AG09319 (cell line): ENCODE results near the gene E2F6.
"Not testable (repeated sequence)": the region's sequence is repeated elsewhere in the genome, so short reads cannot be mapped to it uniquely, and the experiment has no call there.

Experiments used
- DNase-seq: peaks from one replicate; pipeline ENCODE4 v3.0.0-alpha.2; 2010; ENCODE audit warnings: low read depth; ENCODE audit errors: extremely low read depth
- TF ChIP-seq, protein P1 (sequence below): IDR thresholded peaks from 2 replicates; pipeline ENCODE4 v1.5.1; 2011; ENCODE audit warnings: low read depth, mild to moderate bottlenecking, inconsistent platforms, low read length, moderate library complexity

The E2F6 gene

DNA sequence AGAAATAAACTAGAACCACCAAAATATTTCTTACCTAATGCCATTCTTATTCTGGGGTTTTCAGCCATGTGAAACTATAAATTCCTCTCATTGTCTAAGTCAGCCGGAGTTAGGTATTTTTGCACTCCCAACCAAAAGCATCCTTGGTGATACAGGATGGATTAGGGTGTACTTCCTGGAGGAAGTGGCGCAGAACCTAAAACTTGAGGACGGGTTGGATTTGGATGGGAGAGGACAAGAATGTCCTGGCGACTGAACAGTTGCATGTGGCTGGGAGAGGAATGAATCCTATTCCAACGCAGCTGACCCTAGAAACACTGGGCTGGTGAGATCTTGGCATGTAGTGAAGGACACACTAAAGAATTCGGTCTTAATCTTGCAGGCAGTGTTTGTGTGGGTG, 58.5 kb downstream of the E2F6 start:
- DNase-seq: no peak
- TF ChIP-seq, protein P1, sequence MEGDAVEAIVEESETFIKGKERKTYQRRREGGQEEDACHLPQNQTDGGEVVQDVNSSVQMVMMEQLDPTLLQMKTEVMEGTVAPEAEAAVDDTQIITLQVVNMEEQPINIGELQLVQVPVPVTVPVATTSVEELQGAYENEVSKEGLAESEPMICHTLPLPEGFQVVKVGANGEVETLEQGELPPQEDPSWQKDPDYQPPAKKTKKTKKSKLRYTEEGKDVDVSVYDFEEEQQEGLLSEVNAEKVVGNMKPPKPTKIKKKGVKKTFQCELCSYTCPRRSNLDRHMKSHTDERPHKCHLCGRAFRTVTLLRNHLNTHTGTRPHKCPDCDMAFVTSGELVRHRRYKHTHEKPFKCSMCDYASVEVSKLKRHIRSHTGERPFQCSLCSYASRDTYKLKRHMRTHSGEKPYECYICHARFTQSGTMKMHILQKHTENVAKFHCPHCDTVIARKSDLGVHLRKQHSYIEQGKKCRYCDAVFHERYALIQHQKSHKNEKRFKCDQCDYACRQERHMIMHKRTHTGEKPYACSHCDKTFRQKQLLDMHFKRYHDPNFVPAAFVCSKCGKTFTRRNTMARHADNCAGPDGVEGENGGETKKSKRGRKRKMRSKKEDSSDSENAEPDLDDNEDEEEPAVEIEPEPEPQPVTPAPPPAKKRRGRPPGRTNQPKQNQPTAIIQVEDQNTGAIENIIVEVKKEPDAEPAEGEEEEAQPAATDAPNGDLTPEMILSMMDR: no peak

DNA sequence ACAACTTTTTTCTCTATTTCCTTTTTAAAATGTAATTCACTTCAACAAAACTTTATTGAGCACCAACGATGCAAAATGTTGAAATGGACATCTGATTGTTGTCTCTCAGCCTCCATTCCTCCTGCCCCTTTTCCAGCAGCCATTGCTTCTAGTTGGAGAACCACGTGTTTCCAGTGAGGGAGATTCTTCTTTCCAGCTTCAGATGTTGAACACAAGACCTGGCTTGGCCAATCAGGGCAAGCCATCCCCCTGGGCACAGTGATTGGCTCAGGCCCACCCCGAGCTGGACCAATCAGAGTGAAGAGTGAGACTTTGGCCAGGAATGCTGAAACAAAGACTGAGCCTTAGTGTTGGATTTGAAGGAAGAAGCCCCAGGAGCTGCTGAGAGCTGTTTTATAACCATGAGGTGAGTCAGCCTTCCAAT, 59.0 kb downstream of the E2F6 start:
- TF ChIP-seq, protein P1: no peak
- DNase-seq: peak; percentile 44

DNA sequence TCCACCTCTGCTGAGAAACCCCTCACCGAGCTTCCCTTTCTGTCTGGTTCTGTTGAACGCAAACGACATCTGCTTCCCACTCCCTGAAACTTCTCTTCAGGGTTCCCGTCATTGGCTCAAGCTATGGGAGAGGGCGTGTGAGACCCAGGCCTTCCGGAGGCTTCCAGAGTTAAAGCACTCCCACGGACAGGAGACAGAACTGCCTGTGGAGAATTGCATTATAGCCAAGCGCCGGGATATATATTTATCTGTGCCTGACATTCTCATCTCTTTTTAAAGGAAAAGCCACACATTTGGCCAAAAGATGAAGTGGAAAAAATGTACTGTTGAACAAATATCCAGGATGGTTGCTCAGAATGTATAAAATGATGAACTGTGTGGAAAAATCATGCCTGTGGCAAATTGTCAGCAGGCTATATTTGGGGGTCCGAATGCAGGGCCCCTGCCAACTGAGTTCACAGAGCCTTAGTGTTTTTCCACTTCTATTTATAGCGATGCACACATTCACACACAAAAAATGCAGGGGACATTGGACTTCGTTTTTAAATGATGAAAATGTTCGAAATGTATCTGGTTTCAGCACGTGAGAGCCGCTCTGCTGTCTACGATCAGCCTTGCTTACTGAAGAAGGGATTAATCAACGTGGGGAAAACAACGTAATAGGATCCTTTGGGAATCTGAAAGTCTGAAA, 59.5 kb downstream of the E2F6 start:
- peak; percentile 64 for DNase-seq
- TF ChIP-seq, protein P1: no peak

DNA sequence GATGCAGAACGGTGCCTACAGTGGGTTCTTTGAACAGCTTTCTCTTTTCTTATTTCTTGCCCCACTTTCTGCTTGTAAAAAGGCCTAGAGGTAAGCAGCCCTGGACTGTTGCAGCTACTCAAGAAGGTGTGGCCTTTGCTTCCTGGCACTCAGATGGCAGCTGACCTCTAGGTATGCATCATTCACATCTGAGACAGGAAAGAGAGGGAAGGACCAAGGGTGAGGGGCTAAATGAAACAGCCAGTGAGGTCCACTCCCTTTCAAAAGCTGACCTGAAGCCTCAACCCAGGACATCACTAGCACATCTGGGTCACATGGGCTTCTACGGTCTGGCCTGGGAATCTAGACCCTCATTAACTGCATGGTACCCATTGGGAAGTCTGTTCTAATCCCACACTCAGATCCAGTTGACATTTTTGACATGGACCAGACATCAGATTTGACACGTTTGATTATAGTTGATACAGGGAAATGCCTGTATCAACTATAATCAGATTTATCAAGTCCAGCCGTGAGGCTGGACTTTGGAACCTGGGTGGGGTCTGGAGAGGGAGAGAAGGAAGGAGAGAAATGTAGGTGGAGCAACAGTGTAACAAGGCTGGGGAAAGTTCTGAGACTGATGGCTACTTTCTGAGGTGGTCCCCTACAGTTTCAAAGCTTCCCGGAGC, 60.2 kb downstream of the E2F6 start:
- TF ChIP-seq, protein P1: no peak
- DNase-seq: no peak

DNA sequence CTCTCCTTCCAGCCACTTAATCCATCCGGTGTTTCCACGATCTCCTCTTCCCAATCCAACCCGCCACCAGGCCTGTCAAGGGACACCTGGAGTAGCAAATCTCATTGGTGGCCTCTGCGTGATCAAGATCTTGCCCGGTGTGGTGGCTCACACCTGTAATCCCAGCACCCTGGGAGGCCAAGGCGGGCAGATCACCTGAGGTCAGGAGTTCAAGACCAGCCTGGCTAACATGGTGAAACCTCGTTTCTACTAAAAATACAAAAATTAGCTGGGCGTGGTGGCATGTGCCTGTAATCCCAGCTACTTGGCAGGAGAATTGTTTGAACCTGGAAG, 60.9 kb downstream of the E2F6 start:
- DNase-seq: not testable (repeated sequence)

DNA sequence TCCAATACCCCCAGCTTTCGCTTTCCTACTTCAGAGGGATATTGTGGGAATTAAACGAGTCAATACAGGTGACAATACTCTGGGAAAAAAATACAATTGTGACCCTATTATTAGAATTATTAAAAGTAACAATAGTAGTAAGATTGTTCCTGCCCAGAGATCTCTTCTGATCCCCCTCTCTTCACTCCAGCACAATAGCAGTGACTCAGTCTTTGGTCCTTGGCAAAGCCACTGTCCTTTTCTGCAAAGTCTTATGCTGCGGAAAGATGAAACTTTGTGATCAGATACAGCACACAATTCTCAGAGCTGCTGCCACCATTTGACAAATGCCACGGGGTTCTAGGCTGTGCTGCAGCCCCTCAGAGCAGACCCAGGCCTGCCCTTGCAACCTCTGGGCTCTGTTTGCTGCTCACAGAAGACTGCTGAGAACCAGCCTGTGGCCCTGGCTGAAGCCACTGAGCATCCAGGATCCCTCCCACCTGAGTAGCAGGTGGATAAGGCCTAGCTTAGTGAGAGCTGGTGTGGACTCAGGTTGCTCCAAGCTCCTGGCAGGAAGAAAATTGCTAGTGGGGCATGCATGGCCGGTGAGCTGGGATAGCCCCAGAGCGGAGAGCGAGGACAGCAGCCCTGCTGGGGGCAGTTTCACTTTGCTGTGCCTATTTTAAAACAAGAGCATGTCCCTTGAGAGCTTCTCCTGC, 61.4 kb downstream of the E2F6 start:
- TF ChIP-seq, protein P1: no peak
- no peak for DNase-seq

DNA sequence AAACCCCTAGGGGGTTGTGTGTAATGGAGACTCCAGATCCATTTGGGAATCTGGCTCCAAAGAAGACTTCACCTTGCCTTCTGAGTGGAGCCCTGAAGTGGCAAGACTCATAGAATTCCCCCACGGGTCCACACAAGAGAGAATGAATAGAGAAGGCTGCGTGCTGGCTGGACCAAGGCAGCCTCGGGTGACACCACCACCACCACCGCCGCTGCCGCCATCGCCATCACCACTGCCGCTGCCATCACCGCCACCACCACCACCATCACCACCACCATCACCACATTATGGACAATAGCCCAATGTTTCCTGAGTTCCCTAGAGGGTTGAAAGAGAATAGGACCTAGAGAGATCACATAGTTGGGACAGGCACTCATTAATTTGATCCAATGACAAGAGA, 63.5 kb downstream of the E2F6 start:
- TF ChIP-seq, protein P1: no peak
- DNase-seq: no peak
